GM19395 (cell line): ENCODE results near the gene OSBPL9.
"Not testable (repeated sequence)": the region's sequence is repeated elsewhere in the genome, so short reads cannot be mapped to it uniquely, and the experiment has no call there.

Source experiments
- ATAC-seq: cut with Tn5 transposase; IDR thresholded peaks from one replicate; pipeline ENCODE4 v1.9.1; 2021; ENCODE audit warnings: mild to moderate bottlenecking, moderate library complexity; ENCODE audit not compliant: unreplicated experiment

OSBPL9 gene

GRCh38 chr1:51663721-51664120, 46.8 kb downstream of the OSBPL9 start:
- no peak for ATAC-seq

DNA sequence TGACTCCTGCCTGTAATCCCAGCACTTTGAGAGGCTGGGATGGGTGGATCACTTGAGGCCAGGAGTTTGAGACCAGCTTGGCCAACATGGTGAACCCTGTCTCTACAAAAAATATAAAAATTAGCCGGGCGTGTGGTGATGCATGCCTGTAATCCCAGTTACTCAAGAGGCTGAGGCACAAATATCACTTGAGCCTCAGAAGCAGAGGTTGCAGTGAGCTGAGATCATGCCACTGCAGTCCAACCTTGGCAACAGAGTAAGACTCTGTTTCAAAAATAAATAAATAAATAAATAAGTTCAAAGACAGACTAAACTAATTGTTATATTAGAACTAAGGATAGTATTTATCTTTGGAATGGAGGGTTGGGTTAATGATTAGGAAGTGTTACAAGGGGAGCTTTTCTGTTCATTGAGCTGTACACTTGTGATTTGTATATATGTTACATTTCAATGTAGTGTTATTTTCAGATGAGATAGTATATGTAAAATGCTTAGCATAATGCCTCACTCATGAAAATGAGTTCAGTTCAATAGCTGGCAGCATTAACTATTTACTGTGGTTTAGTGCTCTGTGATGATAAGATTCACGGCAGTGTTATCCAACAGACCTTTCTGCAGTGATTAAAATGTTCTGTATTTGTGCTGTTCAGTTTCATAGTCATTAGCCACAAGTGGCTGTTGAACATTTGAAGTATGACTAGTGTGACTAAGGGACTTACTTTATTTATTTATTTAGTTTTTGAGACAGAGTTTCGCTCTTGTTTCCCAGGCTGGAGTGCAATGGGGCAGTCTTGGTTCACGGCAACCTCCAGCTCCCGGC, 47.7 kb downstream of the OSBPL9 start:
- no peak for ATAC-seq

- ATAC-seq, result no peak
Measured at GRCh38 chr1:51666478-51666877, 49.6 kb downstream of the OSBPL9 start.

DNA sequence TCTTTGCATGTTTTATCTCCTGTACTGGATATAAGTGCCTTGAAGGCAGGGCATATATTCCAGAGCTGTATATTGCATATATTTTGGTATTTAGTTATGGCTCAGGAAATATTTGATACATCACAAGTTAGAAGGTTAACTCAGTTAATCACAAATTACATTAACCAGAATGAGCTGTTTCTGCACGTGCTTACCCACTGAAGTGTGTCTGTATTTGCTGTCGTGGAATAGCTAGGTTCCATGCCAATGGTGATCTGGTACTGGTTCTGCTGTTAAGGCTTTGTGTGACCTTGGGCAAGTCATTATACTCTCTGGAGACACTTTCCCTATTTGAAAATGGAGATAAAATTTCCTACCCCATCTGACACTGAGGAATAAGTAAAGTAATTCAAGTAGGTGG, 50.7 kb downstream of the OSBPL9 start:
- ATAC-seq, result no peak

DNA sequence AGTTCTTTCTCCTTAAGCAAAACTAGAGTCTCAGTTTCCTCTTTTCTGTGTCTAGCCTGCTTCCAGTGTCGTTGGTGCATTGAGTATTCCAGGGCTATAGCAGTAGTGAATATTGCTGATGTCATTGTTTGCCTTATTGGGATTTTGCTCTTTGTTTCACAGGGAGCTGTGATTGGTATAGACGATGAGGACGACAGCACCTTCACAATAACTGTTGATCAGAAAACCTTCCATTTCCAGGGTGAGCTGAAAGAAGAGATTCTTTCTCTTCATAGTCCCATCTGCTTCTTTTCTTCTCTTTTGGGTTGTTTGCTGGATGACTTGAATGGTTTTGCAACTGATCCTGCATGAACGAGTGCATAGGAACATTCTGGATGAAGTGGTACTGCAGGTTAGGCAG, 52.4 kb downstream of the OSBPL9 start:
- ATAC-seq, result no peak

- ATAC-seq, result no peak
Measured at GRCh38 chr1:51669816-51670215, 52.9 kb downstream of the OSBPL9 start.

- no peak for ATAC-seq
Measured at GRCh38 chr1:51671527-51672325, 54.8 kb downstream of the OSBPL9 start.

GRCh38 chr1:51673279-51673678, 56.4 kb downstream of the OSBPL9 start:
- ATAC-seq, result no peak

DNA sequence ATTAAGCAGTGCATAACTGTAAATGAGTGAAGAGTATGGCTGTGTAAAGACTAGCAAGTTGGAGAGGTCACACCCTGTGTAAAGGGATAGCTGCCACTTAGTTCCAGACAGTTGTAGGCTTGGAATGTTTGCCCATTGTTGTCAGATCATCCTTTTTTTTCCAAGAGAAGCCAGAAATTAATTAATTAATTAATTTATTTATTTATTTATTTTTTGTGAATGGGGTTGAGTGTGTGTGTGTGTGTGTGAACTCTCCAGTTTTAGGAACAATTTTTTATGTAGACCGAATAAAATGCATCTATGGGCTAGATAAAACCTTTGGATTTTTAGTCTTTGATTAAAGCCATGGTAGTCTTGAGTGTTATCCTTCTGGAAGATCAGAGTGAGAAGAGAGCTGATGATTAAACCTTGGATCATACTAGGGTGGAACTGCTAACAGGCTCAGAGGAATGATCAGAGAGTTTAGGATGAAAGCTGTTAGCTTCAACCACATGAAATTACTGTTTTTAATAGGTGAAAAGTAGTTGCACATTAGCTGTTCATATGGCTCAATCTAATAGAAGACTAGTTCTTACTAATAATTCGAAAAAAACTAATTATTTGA, 58.4 kb downstream of the OSBPL9 start:
- ATAC-seq, result no peak

DNA sequence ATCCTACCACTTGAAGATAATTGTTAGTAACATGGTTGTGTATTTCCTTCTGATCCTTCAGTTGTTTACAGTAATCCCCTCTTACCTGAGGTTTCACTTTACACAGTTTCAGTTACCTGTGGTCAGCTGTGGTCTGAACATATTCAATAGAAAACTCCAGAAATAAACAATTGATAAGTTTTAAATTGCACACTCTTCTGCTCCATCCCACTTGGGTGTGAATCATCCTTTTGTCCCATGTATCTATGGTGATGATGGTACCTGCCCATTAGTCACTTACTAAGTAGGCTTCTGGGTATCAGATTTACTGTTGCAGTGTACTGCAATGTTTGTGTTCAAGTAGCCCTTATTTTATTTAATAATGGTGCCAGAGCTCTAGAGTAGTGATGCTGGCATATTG, 62.5 kb downstream of the OSBPL9 start:
- ATAC-seq, result peak; percentile 56

GRCh38 chr1:51684776-51685175, 67.9 kb downstream of the OSBPL9 start:
- ATAC-seq, result no peak

- no peak for ATAC-seq
Measured at GRCh38 chr1:51686450-51686849, 69.6 kb downstream of the OSBPL9 start.

DNA sequence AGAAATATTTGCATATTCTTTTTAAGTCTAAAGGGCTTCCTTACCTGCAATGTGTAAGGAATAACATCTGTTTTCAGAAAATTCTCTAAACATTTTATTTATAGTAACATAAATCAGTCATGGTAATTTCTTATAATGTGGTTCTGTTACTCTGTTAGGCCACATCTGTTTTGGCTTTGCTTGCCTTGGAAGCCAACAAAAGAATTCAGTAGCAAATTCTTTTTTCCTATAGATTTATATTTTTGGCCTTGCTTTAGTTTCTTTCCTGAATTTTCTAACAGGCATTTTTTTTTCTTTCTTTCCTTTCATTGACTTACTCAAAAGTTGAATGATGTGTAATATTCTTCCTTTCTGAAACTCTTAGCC, 72.2 kb downstream of the OSBPL9 start:
- ATAC-seq, result no peak

DNA sequence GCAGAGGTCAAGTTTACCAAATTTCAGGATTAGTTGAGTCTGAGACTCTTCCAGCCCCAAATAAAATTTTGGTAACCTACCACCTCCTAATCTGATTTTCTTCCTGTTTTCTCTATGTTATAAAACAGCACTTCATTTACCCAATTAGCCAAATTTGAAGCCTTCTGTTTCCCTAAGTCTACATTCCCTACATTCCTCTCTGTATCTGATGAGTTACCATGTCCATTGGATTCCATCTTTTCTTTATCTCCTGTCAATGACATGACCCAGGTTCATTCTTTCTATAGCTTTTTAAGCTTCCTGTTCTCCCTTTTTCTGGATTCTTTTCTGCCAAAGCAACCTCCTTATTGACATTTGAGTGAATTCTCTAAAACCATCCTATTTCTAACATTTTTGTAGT, 72.8 kb downstream of the OSBPL9 start:
- ATAC-seq, result no peak

DNA sequence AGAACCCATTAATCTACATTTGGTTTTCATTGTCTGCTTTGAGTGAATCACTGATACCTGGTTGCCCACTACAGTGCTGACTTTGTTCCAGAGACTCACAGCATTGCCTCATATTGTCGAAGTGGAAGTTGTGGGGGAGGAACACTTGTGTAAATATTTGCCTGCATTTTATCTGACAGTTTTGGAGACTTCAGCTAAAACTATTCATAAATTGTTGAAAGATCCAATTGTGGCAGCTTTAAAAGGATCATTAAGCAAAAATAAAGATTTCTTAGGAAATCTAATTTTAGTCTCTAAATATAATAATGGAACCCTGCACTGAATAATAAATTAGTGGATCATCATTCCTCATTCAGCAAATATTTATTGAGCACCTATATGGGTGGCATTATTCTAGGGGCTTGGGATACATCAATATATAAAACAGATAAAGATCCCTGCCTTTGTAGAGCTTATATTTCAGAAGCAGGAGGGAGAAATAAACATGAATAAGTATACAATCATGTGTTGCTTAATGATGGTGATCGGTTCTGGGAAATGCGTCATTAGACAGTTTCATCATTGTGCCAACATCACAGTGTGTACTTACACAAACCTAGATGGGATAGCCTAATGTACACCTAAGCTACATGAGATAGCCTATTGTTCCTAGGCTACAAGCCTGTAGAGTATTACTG, 73.5 kb downstream of the OSBPL9 start:
- ATAC-seq, result no peak

GRCh38 chr1:51691920-51692319, 75.0 kb downstream of the OSBPL9 start:
- ATAC-seq, result no peak

- no peak for ATAC-seq
Measured at GRCh38 chr1:51693419-51694155, 76.7 kb downstream of the OSBPL9 start.

DNA sequence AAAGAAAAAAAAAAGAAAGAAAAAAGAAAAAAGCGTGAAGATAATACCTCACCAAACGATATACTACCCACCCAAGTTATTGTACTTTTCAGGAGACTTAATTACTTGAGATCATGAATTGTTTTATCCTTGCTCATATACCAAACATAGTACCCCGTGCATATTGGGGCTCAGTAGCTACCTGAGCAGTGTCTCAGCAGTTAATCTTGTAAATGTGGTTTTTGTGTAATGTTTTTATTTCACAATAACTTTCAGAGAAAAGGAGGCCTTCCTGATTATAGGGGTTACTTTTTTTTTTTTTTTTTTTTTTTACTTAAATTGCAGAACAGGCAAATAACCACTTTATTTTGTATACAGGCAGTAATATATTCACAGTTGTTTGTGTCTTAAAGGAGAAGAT, 80.3 kb downstream of the OSBPL9 start:
- no peak for ATAC-seq

GRCh38 chr1:51699391-51699790, 82.5 kb downstream of the OSBPL9 start:
- no peak for ATAC-seq

DNA sequence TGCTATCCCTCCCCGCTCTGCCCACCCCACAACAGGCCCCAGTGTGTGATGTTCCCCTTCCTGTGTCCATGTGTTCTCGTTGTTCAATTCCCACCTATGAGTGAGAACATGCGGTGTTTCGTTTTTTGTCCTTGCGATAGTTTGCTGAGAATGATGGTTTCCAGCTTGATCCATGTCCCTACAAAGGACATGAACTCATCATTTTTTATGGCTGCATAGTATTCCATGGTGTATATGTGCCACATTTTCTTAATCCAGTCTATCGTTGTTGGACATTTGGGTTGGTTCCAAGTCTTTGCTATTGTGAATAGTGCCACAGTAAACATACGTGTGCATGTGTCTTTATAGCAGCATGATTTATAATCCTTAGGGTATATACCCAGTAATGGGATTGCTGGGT, 84.9 kb downstream of the OSBPL9 start:
- ATAC-seq, result not testable (repeated sequence)

DNA sequence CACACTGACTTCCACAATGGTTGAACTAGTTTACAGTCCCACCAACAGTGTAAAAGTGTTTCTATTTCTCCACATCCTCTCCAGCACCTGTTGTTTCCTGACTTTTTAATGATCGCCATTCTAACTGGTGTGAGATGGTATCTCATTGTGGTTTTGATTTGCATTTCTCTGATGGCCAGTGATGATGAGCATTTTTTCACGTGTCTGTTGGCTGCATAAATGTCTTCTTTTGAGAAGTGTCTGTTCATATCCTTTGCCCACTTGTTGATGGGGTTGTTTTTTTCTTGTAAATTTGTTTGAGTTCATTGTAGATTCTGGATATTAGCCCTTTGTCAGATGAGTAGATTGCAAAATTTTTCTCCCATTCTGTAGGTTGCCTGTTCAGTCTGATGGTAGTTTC, 85.3 kb downstream of the OSBPL9 start:
- ATAC-seq, result not testable (repeated sequence)
